GM23248 (cell line): ENCODE measurements around the gene DDI1. TPM values are rescaled to one million over a fixed set of nuclear protein-coding genes. Genes with fewer than 3 reads are reported as not detected.

Experiments used
- DNase-seq: peaks from one replicate; pipeline ENCODE4 v3.0.0-alpha.2; 2015
- H2AFZ ChIP-seq: fragments of 200-600 bp; sonication (generic); 2 replicates; pipeline ENCODE4 v1.6.1; 2016; ENCODE audit warnings: antibody characterized with exemption
- H3F3A ChIP-seq: fragments of 200-600 bp; sonication (generic); 2 replicates; pipeline ENCODE4 v1.6.1; 2016; ENCODE audit warnings: mild to moderate bottlenecking, antibody characterized with exemption, mixed run types; ENCODE audit not compliant: insufficient read depth
- H3K27ac ChIP-seq: fragments of 200-600 bp; sonication (generic); 2 replicates; pipeline ENCODE4 v1.5.1; 2016; ENCODE audit warnings: mild to moderate bottlenecking
- H3K27me3 ChIP-seq: fragments of 200-600 bp; sonication (generic); replicated peaks from 2 replicates; pipeline ENCODE4 v1.6.1; 2016; ENCODE audit warnings: mild to moderate bottlenecking; ENCODE audit not compliant: insufficient read depth
- H3K36me3 ChIP-seq: fragments of 200-600 bp; sonication (generic); 2 replicates; pipeline ENCODE4 v1.6.1; 2016; ENCODE audit warnings: low read depth, mild to moderate bottlenecking
- H3K4me1 ChIP-seq: fragments of 200-600 bp; sonication (generic); 2 replicates; pipeline ENCODE4 v1.6.1; 2016; ENCODE audit warnings: mild to moderate bottlenecking; ENCODE audit not compliant: insufficient read depth
- H3K4me2 ChIP-seq: fragments of 200-600 bp; sonication (generic); one replicate; pipeline ENCODE4 v1.6.1; 2016; ENCODE audit warnings: mild to moderate bottlenecking; ENCODE audit not compliant: unreplicated experiment
- H3K4me3 ChIP-seq: fragments of 200-600 bp; sonication (generic); 2 replicates; pipeline ENCODE4 v1.5.1; 2016; ENCODE audit warnings: mild to moderate bottlenecking
- H3K79me2 ChIP-seq: fragments of 200-600 bp; sonication (generic); 2 replicates; pipeline ENCODE4 v1.6.1; 2016; ENCODE audit warnings: mild to moderate bottlenecking; ENCODE audit not compliant: insufficient read depth
- H3K9ac ChIP-seq: fragments of 200-600 bp; sonication (generic); 2 replicates; pipeline ENCODE4 v1.6.1; 2016; ENCODE audit warnings: mild to moderate bottlenecking
- H3K9me2 ChIP-seq: fragments of 200-600 bp; sonication (generic); 2 replicates; pipeline ENCODE4 v1.6.1; 2016; ENCODE audit warnings: mixed run types, mild to moderate bottlenecking, moderate library complexity; ENCODE audit not compliant: insufficient read depth
- H3K9me3 ChIP-seq: fragments of 200-600 bp; sonication (generic); one replicate; pipeline ENCODE4 v1.6.1; 2017; ENCODE audit warnings: low read depth
- H4K20me1 ChIP-seq: fragments of 200-600 bp; sonication (generic); 2 replicates; pipeline ENCODE4 v1.6.0; 2016; ENCODE audit not compliant: insufficient read depth
- EZH2 ChIP-seq: fragments of 200-600 bp; sonication (generic); IDR thresholded peaks from 2 replicates; pipeline ENCODE4 v1.6.1; 2018; ENCODE audit warnings: antibody characterized with exemption, mild to moderate bottlenecking; ENCODE audit not compliant: insufficient read depth, poor library complexity, severe bottlenecking
- EZH2phosphoT487 ChIP-seq: fragments of 200-600 bp; sonication (generic); IDR thresholded peaks from 2 replicates; pipeline ENCODE4 v1.6.1; 2018; ENCODE audit warnings: antibody characterized with exemption, moderate library complexity, mild to moderate bottlenecking, low read depth; ENCODE audit not compliant: insufficient read depth
- WGBS, 2 experiments: methylation state at CpG; one replicate each; pipeline ENCODE4 v1.1.6; 2015 to 2017; ENCODE audit warnings: low lambda C conversion rate in 2 of 2, low coverage in 1 of 2; ENCODE audit errors: missing lambda C conversion rate in 2 of 2; 5-methylcytosine and 5-hydroxymethylcytosine counted together
- in situ Hi-C: fragments of 300-500 bp; cut with MboI; formaldehyde crosslinking; loops from 2 replicates; pipeline ENCODE4 v1.15.0; 2020
- polyA plus RNA-seq: library from polyadenylated mRNA; unstranded; fragments of >200 nt; fragmentation: Nextera tagmentation; extraction: Ambion mirVana; gene quantifications from 2 replicates; pipeline ENCODE4 v1.2.1, GENCODE V29; 2016
- total RNA-seq: library from RNA; depleted of rRNA; stranded (reverse); fragments of >200 nt; shearing (Covaris generic); gene quantifications from 2 replicates; pipeline ENCODE4 v1.2.3, GENCODE V29; 2014

The DDI1 gene
- total and polyA plus RNA-seq, 2 experiments from 2014 or later: not detected

DNA sequence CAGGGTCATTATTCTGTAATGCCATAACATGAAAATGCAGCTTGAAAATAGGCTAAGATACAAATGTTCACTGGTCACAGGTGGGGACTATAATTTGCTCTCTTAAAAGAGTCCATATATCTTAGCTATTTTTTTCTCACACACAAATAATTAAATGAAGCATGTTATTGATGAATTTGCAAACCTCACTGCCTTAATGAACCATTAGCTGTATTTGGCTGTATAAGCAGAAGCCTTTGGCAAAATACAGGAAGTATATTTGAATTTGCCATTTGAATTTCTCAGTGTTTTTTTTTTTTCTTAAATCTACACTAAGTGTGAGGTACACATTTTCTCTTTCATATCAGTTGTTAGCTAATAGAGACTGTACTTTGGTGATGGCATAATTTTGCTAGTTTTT is 38.7 kb downstream of the DDI1 start:
- DNase-seq: no peak
- Histone ChIP-seq H3K27me3 (no peaks in the 10 kb centered on the region), H3K9me2 (no peaks in the 10 kb centered on the region), H3K79me2 (no peaks in the 10 kb centered on the region), H3K9me3 (no peaks in the 10 kb centered on the region), H3K27ac (no peak overlapping the region), H2AFZ (no peak overlapping the region), H4K20me1 (no peaks in the 10 kb centered on the region), H3K9ac (no peak overlapping the region), H3K4me2 (no peak overlapping the region), H3K4me1 (peaks cover 3% of the 10 kb centered on the region), H3F3A (peaks cover 4% of the 10 kb centered on the region; the same call in 1 of the 2 replicates), H3K4me3 (no peak overlapping the region), H3K36me3 (no peaks in the 10 kb centered on the region)
- TF ChIP-seq EZH2 (no peak), EZH2phosphoT487 (no peak)
- in situ Hi-C loops: no loop called here

DNA sequence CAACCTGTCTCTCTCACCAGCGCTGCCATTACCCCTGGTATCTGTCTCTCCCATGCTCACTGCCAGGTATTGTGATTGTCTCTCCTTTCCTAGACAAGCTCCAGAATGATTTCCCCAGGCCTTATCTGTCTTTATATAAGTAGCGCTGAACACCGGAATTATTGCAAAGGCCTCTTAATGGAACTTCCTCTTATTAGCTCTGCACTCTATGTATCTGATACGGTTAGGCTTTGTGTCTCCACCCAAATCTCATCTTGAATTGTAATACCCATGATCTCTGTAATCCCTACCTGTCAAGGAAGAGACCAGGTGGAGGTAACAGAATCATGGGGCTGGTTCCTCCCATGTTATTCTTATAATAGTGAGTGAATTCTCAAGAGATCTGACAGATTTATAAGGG is 39.3 kb downstream of the DDI1 start:
- peaks cover 3% of the 10 kb centered on the region for H3K4me1 ChIP-seq
- peaks cover 4% of the 10 kb centered on the region; the same call in 1 of the 2 replicates for H3F3A ChIP-seq
- no peaks in the 10 kb centered on the region for H3K36me3 ChIP-seq
- no peaks in the 10 kb centered on the region for H3K9me2 ChIP-seq
- no peak for TF ChIP-seq EZH2phosphoT487
- TF ChIP-seq EZH2: no peak
- in situ Hi-C loops: no loop called here
- H3K4me3 ChIP-seq: no peak overlapping the region
- no peak overlapping the region for H3K27ac ChIP-seq
- H3K9me3 ChIP-seq: no peaks in the 10 kb centered on the region
- DNase-seq: no peak
- no peaks in the 10 kb centered on the region for H4K20me1 ChIP-seq
- no peak overlapping the region for H3K4me2 ChIP-seq
- H3K9ac ChIP-seq: no peak overlapping the region
- H2AFZ ChIP-seq: no peak overlapping the region
- WGBS, 2 experiments: 75 to 79% methylated on average over 4 of the region's 4 CpGs
- no peaks in the 10 kb centered on the region for H3K27me3 ChIP-seq
- no peaks in the 10 kb centered on the region for H3K79me2 ChIP-seq

DNA sequence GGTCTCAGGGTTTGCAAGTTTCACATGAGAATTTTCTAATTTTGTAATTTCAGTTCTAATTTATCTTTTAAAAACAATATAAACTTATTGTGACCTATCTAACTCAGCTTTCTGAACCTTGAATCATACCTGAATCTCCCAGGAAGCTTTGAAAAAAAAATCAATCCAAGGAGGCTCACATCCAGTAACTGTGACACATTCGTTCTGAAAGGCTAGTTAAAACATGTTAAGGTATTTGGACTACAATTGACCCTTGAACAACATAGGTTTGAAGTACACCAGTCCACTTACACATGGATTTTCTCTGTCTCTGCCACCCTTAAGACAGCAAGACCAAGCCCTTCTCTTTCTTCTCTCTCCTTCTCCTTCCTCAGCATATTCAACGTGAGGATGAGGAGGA is 40.0 kb downstream of the DDI1 start:
- H3K4me1 ChIP-seq: peaks cover 3% of the 10 kb centered on the region
- WGBS, 2 experiments: 67 to 75% methylated on average over 2 of the region's 2 CpGs
- no peaks in the 10 kb centered on the region for H3K79me2 ChIP-seq
- peaks cover 4% of the 10 kb centered on the region; the same call in 1 of the 2 replicates for H3F3A ChIP-seq
- no peaks in the 10 kb centered on the region for H3K9me2 ChIP-seq
- H2AFZ ChIP-seq: no peak overlapping the region
- H3K4me2 ChIP-seq: no peak overlapping the region
- no peaks in the 10 kb centered on the region for H3K27me3 ChIP-seq
- TF ChIP-seq EZH2 (no peak), EZH2phosphoT487 (no peak)
- H3K9me3 ChIP-seq: no peaks in the 10 kb centered on the region
- DNase-seq: no peak
- H3K9ac ChIP-seq: no peak overlapping the region
- in situ Hi-C loops: no loop called here
- no peak overlapping the region for H3K4me3 ChIP-seq
- no peak overlapping the region for H3K27ac ChIP-seq
- no peaks in the 10 kb centered on the region for H3K36me3 ChIP-seq
- H4K20me1 ChIP-seq: no peaks in the 10 kb centered on the region

DNA sequence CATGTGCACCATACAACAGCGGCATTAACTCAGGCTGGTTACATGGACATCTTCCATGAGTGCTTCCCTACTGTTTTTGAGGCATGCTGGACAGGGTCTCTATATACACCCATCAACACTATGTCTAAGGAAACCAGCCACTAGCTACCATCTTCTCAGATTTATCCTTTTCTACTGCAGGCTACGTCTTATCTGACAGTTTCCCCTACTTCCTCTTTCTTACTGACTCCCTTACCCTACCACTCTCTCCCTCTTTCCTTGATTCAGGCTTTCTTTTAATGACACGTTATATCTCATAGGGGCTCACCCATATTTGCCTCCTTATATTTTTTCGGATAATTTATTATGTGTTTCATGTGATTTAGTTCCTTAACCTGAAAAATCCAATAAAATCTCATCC is 41.8 kb downstream of the DDI1 start:
- H3F3A ChIP-seq: peaks cover 4% of the 10 kb centered on the region; the same call in 1 of the 2 replicates
- H3K79me2 ChIP-seq: no peaks in the 10 kb centered on the region
- in situ Hi-C loops: no loop called here
- no peaks in the 10 kb centered on the region for H3K9me3 ChIP-seq
- no peaks in the 10 kb centered on the region for H4K20me1 ChIP-seq
- no peak overlapping the region for H3K4me2 ChIP-seq
- H3K4me3 ChIP-seq: no peak overlapping the region
- no peak overlapping the region for H2AFZ ChIP-seq
- 56 to 57% methylated on average over 4 of the region's 4 CpGs for WGBS, 2 experiments
- no peaks in the 10 kb centered on the region for H3K36me3 ChIP-seq
- no peaks in the 10 kb centered on the region for H3K9me2 ChIP-seq
- no peak overlapping the region for H3K27ac ChIP-seq
- TF ChIP-seq EZH2phosphoT487 (no peak), EZH2 (no peak)
- DNase-seq: no peak
- H3K9ac ChIP-seq: no peak overlapping the region
- no peaks in the 10 kb centered on the region for H3K27me3 ChIP-seq
- H3K4me1 ChIP-seq: peaks cover 3% of the 10 kb centered on the region

DNA sequence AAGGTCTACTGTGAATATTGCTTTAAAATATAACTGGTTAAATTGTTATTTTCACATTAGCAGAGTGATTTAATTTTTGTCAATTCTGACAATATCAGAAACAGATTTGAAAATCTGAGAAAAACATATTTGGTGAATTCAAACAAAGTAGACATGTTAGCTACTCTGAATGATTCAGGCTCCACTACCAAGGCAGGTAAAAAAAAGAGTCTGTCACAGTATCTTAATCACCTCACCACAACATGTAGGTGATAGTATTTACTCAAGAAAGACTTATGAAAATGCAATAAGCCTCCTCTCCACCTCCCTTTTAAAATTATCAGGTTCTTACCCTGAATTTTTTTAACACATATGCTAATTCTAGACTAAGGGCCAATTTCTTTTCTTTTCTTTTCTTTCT is 42.6 kb downstream of the DDI1 start:
- DNase-seq: no peak
- no peaks in the 10 kb centered on the region for H3K9me2 ChIP-seq
- H4K20me1 ChIP-seq: no peaks in the 10 kb centered on the region
- no peak overlapping the region for H3K4me2 ChIP-seq
- no peaks in the 10 kb centered on the region for H3K9me3 ChIP-seq
- no peak overlapping the region for H3K4me3 ChIP-seq
- no peaks in the 10 kb centered on the region for H3K79me2 ChIP-seq
- H3K36me3 ChIP-seq: no peaks in the 10 kb centered on the region
- no peak overlapping the region for H3K27ac ChIP-seq
- H2AFZ ChIP-seq: no peak overlapping the region
- in situ Hi-C loops: no loop called here
- TF ChIP-seq EZH2phosphoT487 (no peak), EZH2 (no peak)
- H3K9ac ChIP-seq: no peak overlapping the region
- no peaks in the 10 kb centered on the region for H3K27me3 ChIP-seq
- peaks cover 3% of the 10 kb centered on the region; the same call in 1 of the 2 replicates for H3K4me1 ChIP-seq
- peaks cover 4% of the 10 kb centered on the region; the same call in 1 of the 2 replicates for H3F3A ChIP-seq
